Smooth muscle cell (in vitro differentiated cells): Measurements from ENCODE around the gene OR52E4. TPM values are rescaled to one million over a fixed set of nuclear protein-coding genes. Genes with fewer than 3 reads are reported as not detected.

Experiments
- DNase-seq: peaks from one replicate; lab custom pipeline; 2025; ENCODE audit not compliant: unreplicated experiment; lab: John Stamatoyannopoulos, UW
- H2AFZ ChIP-seq: fragments of 200-600 bp; sonication (generic); 2 replicates; pipeline ENCODE4 v1.6.0; 2016; ENCODE audit warnings: antibody characterized with exemption, low read depth, mild to moderate bottlenecking
- H3F3A ChIP-seq: fragments of 200-600 bp; sonication (generic); 2 replicates; pipeline ENCODE4 v1.6.0; 2017; ENCODE audit warnings: antibody characterized with exemption, low read depth
- H3K27ac ChIP-seq: fragments of 200-600 bp; sonication (generic); 2 replicates; pipeline ENCODE4 v1.5.1; 2016; ENCODE audit warnings: low read depth, mild to moderate bottlenecking
- H3K27me3 ChIP-seq: fragments of 200-600 bp; sonication (generic); 2 replicates; pipeline ENCODE4 v1.6.1; 2016; ENCODE audit warnings: low read depth, mild to moderate bottlenecking
- H3K36me3 ChIP-seq: fragments of 200-600 bp; sonication (generic); 2 replicates; pipeline ENCODE4 v1.5.1; 2016; ENCODE audit warnings: low read depth
- H3K4me1 ChIP-seq: fragments of 200-600 bp; sonication (generic); 2 replicates; pipeline ENCODE4 v1.5.1; 2016; ENCODE audit warnings: low read depth
- H3K4me2 ChIP-seq: fragments of 200-600 bp; sonication (generic); 2 replicates; pipeline ENCODE4 v1.6.0; 2016; ENCODE audit warnings: mild to moderate bottlenecking
- H3K4me3 ChIP-seq: fragments of 200-600 bp; sonication (generic); 2 replicates; pipeline ENCODE4 v1.5.1; 2016; ENCODE audit warnings: mild to moderate bottlenecking
- H3K79me2 ChIP-seq: fragments of 200-600 bp; sonication (generic); 2 replicates; pipeline ENCODE4 v1.6.0; 2016; ENCODE audit warnings: low read depth, mild to moderate bottlenecking
- H3K9ac ChIP-seq: fragments of 200-600 bp; sonication (generic); 2 replicates; pipeline ENCODE4 v1.6.0; 2016; ENCODE audit warnings: low read depth
- H3K9me3 ChIP-seq: fragments of 200-600 bp; sonication (generic); replicated peaks from 2 replicates; pipeline ENCODE4 v1.5.1; 2016; ENCODE audit warnings: low read depth
- H4K20me1 ChIP-seq: fragments of 200-600 bp; sonication (generic); 2 replicates; pipeline ENCODE4 v1.6.0; 2016; ENCODE audit warnings: low read depth
- CTCF ChIP-seq: fragments of 200-600 bp; sonication (generic); IDR thresholded peaks from 2 replicates; pipeline ENCODE4 v1.5.1; 2017; ENCODE audit warnings: borderline replicate concordance, mild to moderate bottlenecking, antibody characterized with exemption; ENCODE audit not compliant: insufficient read depth, poor library complexity, severe bottlenecking
- WGBS: methylation state at CpG from one replicate; pipeline ENCODE4 v1.1.7; 2016; ENCODE audit warnings: low lambda C conversion rate; 5-methylcytosine and 5-hydroxymethylcytosine counted together
- polyA plus RNA-seq: library from polyadenylated mRNA; unstranded; fragments of >200 nt; fragmentation: Nextera tagmentation; extraction: Ambion mirVana; gene quantifications from 2 replicates; pipeline ENCODE4 v1.2.1, GENCODE V29; 2016
- total RNA-seq: library from RNA; depleted of rRNA; stranded (reverse); fragments of >200 nt; gene quantifications from 2 replicates; pipeline ENCODE4 v1.2.3, GENCODE V29; 2014

Gene OR52E4
- total and polyA plus RNA-seq, 2 experiments from 2014 or later = not detected

DNA sequence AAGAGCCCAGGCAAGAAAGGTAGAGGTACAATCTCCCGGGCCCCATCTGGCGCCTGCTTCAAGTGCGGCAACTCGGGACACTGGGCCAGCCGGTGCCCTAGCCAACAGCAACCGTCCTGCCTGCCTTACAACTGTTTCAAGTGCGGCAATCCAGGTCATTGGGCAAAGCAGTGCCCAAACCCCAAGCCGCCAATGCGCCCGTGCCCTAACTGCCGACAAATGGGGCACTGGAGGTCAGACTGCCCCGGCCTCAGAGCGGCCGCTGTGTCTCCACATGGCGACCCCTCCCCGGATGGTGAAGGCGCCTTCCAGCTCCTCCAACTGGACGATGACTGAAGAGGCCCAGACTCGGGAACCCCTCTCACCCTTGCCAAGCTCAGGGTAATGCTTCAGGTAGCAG, 50.2 kb downstream of the OR52E4 start:
- Histone ChIP-seq H4K20me1 (no peaks in the 10 kb centered on the region), H3K27ac (no peak overlapping the region), H3K4me2 (no peak overlapping the region), H2AFZ (no peak overlapping the region), H3K4me1 (no peaks in the 10 kb centered on the region), H3K79me2 (no peaks in the 10 kb centered on the region), H3K27me3 (no peaks in the 10 kb centered on the region), H3F3A (no peaks in the 10 kb centered on the region), H3K36me3 (no peaks in the 10 kb centered on the region), H3K4me3 (no peak overlapping the region), H3K9ac (no peak overlapping the region), H3K9me3 (no peaks in the 10 kb centered on the region)
- no peak for DNase-seq
- 92% methylated on average over 19 of the region's 19 CpGs for WGBS
- TF ChIP-seq CTCF = no peak

- H3K4me3 ChIP-seq = no peak overlapping the region
- no peaks in the 10 kb centered on the region for H3K9me3 ChIP-seq
These were observed 50.6 kb downstream of the OR52E4 start for GRCh38 chr11:5931061-5931460.

GRCh38 chr11:5932671-5933070, 52.2 kb downstream of the OR52E4 start:
- Histone ChIP-seq H2AFZ (no peak overlapping the region), H3F3A (no peaks in the 10 kb centered on the region), H3K4me3 (no peak overlapping the region), H3K36me3 (no peaks in the 10 kb centered on the region), H3K27me3 (no peaks in the 10 kb centered on the region), H3K79me2 (no peaks in the 10 kb centered on the region), H3K4me2 (no peak overlapping the region), H4K20me1 (no peaks in the 10 kb centered on the region), H3K27ac (no peak overlapping the region), H3K9ac (no peak overlapping the region), H3K9me3 (no peaks in the 10 kb centered on the region), H3K4me1 (no peaks in the 10 kb centered on the region)
- TF ChIP-seq CTCF = no peak
- WGBS = 97% methylated on average over 11 of the region's 11 CpGs
- no peak for DNase-seq

More at GRCh38 chr11:5931061-5931460, 50.6 kb downstream of the OR52E4 start:
- no peak overlapping the region for H3K27ac ChIP-seq
- no peaks in the 10 kb centered on the region for H3K4me1 ChIP-seq
- H4K20me1 ChIP-seq = no peaks in the 10 kb centered on the region
- H3K36me3 ChIP-seq = no peaks in the 10 kb centered on the region
- no peaks in the 10 kb centered on the region for H3K79me2 ChIP-seq
- H3K4me2 ChIP-seq = no peak overlapping the region
- no peak overlapping the region for H3K9ac ChIP-seq
- no peaks in the 10 kb centered on the region for H3F3A ChIP-seq
- no peak for TF ChIP-seq CTCF
- no peaks in the 10 kb centered on the region for H3K27me3 ChIP-seq
- no peak overlapping the region for H2AFZ ChIP-seq
- 95% methylated on average over 8 of the region's 8 CpGs for WGBS
- DNase-seq = no peak

- Histone ChIP-seq H3K27me3 (no peaks in the 10 kb centered on the region), H3K79me2 (no peaks in the 10 kb centered on the region), H3K4me2 (no peak overlapping the region), H3K4me1 (no peaks in the 10 kb centered on the region), H3K9me3 (no peaks in the 10 kb centered on the region), H3K36me3 (no peaks in the 10 kb centered on the region), H2AFZ (no peak overlapping the region), H3K27ac (no peak overlapping the region), H3K9ac (no peak overlapping the region), H3K4me3 (no peak overlapping the region), H3F3A (no peaks in the 10 kb centered on the region), H4K20me1 (no peaks in the 10 kb centered on the region)
- 95% methylated on average over 10 of the region's 10 CpGs for WGBS
- DNase-seq = no peak
- TF ChIP-seq CTCF = no peak
These were observed 52.7 kb downstream of the OR52E4 start for GRCh38 chr11:5933116-5933515.

Other genes with a start within 250 kb of the OR52E4 start
- 22.2 and 27.6 TPM in 2 replicates for gene TRIM5, start 195.6 kb upstream of the OR52E4 start, total RNA-seq
- gene TRIM5, start 195.6 kb upstream of the OR52E4 start, polyA plus RNA-seq = 16.4 and 18.0 TPM in 2 replicates
- gene TRIM22, start 190.8 kb upstream of the OR52E4 start, total RNA-seq = 34.4 and 41.1 TPM in 2 replicates
- gene TRIM22, start 190.8 kb upstream of the OR52E4 start, polyA plus RNA-seq = 26.1 and 33.4 TPM in 2 replicates
- not detected in 2 replicates for gene OR56B1, start 144.2 kb upstream of the OR52E4 start, total RNA-seq
- not detected in 2 replicates for gene OR56B1, start 144.2 kb upstream of the OR52E4 start, polyA plus RNA-seq
- gene OR52N4, start 126.4 kb upstream of the OR52E4 start, total RNA-seq = 0.40 and 1.9 TPM in 2 replicates
- not detected in 2 replicates for gene OR52N4, start 126.4 kb upstream of the OR52E4 start, polyA plus RNA-seq
- gene OR52N5, start 97.3 kb upstream of the OR52E4 start, total RNA-seq = not detected in 2 replicates
- gene OR52N5, start 97.3 kb upstream of the OR52E4 start, polyA plus RNA-seq = not detected in 2 replicates
- gene OR52N1, start 89.4 kb upstream of the OR52E4 start, total RNA-seq = not detected in 2 replicates
- not detected in 2 replicates for gene OR52N1, start 89.4 kb upstream of the OR52E4 start, polyA plus RNA-seq
- not detected in 2 replicates for gene OR52N2, start 71.7 kb upstream of the OR52E4 start, total RNA-seq
- not detected in 2 replicates for gene OR52N2, start 71.7 kb upstream of the OR52E4 start, polyA plus RNA-seq
- gene OR52E6, start 38.7 kb upstream of the OR52E4 start, total RNA-seq = not detected in 2 replicates
- not detected in 2 replicates for gene OR52E6, start 38.7 kb upstream of the OR52E4 start, polyA plus RNA-seq
- gene OR52E8, start 22.9 kb upstream of the OR52E4 start, total RNA-seq = not detected in 2 replicates
- gene OR52E8, start 22.9 kb upstream of the OR52E4 start, polyA plus RNA-seq = not detected in 2 replicates
- not detected in 2 replicates for gene OR52E5, start 12.6 kb downstream of the OR52E4 start, total RNA-seq
- not detected in 2 replicates for gene OR52E5, start 12.6 kb downstream of the OR52E4 start, polyA plus RNA-seq
- not detected in 2 replicates for gene OR56A3, start 61.6 kb downstream of the OR52E4 start, total RNA-seq
- gene OR56A3, start 61.6 kb downstream of the OR52E4 start, polyA plus RNA-seq = not detected in 2 replicates
- gene OR56A5, start 87.9 kb downstream of the OR52E4 start, total RNA-seq = 2.2 TPM in 1 of 2 replicates, not detected in the other
- not detected in 2 replicates for gene OR56A5, start 87.9 kb downstream of the OR52E4 start, polyA plus RNA-seq
- gene OR52L1, start 106.4 kb downstream of the OR52E4 start, total RNA-seq = 0.18 TPM in 1 of 2 replicates, not detected in the other
- gene OR52L1, start 106.4 kb downstream of the OR52E4 start, polyA plus RNA-seq = not detected in 2 replicates
- 0.13 TPM in 1 of 2 replicates, not detected in the other for gene OR56A4, start 126.3 kb downstream of the OR52E4 start, total RNA-seq
- not detected in 2 replicates for gene OR56A4, start 126.3 kb downstream of the OR52E4 start, polyA plus RNA-seq
- 0.04 and 0.22 TPM in 2 replicates for gene OR56A1, start 150.1 kb downstream of the OR52E4 start, total RNA-seq
- not detected in 2 replicates for gene OR56A1, start 150.1 kb downstream of the OR52E4 start, polyA plus RNA-seq
- not detected in 2 replicates for gene OR56B4, start 227.1 kb downstream of the OR52E4 start, total RNA-seq
- 0.15 TPM in 1 of 2 replicates, not detected in the other for gene OR56B4, start 227.1 kb downstream of the OR52E4 start, polyA plus RNA-seq